ENCODE data around the gene SDK1. TPM values are rescaled to one million over a fixed set of nuclear protein-coding genes. Genes with fewer than 3 reads are reported as not detected.

The SDK1 gene
- total and polyA plus RNA-seq, 10 of the 15 experiments (the other 5 are each of a cell fraction or from before 2014, with no cell fraction given), result 0.14 to 0.33 TPM; not detected in 8

DNA sequence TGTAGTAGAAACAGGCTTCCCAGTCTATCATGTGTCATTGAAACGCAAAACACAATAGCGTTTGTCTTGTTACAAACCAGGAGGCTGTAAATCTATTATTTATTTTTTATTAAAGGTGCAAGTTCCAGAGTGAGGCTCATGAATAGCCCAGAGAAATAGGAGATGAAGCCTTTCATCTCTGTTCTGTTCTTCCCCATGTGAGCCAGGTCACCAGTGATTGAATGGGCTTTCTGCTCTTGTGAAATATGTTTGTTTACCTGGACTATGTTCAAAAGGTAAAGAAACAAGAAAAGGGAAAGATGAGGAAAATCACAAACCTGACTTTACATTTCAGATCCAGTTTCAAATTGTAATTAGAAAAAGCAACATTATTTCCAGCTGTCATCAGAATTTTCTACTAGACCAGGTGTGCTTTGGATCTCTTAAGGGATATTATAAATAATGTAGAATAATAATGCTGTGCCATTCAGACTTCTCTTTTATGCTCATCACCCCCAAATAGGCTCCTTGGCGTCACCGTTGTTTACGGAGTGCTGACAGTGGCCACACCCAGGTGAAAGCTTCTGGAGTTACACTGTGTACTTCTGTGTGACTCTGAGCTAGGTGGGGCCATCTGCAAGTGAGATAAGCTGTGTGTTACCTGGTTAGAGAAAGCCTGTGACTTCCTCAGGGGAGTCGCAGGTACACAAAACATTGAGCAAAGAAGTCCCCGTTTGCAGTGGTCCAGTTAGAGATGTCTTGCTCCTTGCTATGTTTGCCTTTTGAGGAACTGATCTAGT, 274.9 kb downstream of the SDK1 start:
- Histone ChIP-seq H3K27ac (ENCODE audit: control insufficient read depth, insufficient read depth) (no peak overlapping the region), H3K4me3 (no peak overlapping the region), H2AFZ (ENCODE audit: control insufficient read depth, low read depth, low read length) (no peak overlapping the region), H4K20me1 (ENCODE audit: control insufficient read depth, insufficient read depth) (no peaks in the 10 kb centered on the region), H3K4me1 (ENCODE audit: control insufficient read depth, insufficient read depth, low read length) (no peaks in the 10 kb centered on the region), H3K79me2 (ENCODE audit: control insufficient read depth, insufficient read depth, low read length) (no peaks in the 10 kb centered on the region), H3K9me3 (replicated peaks; ENCODE audit: control insufficient read depth, insufficient read depth, low read length) (no peaks in the 10 kb centered on the region; the same call in 2 of the 3 replicates), H3K9ac (ENCODE audit: control insufficient read depth, insufficient read depth, low read length) (no peak overlapping the region), H3K27me3 (replicated peaks in 1 of 2; ENCODE audit: control insufficient read depth in 2 of 2, insufficient read depth in 2 of 2, low read length in 1 of 2) (no peaks in the 10 kb centered on the region), H3K36me3 (ENCODE audit: control insufficient read depth in 2 of 2, insufficient read depth in 2 of 2, low read length in 1 of 2) (no peaks in the 10 kb centered on the region), H3K4me2 (ENCODE audit: control insufficient read depth, insufficient read depth) (no peak overlapping the region)
- WGBS (ENCODE audit: insufficient coverage, insufficient replicate concordance, low lambda C conversion rate, missing lambda C conversion rate), result 53% methylated on average over 7 of the region's 7 CpGs
- intact Hi-C loops (cut with micrococcal nuclease; ENCODE audit: unreplicated experiment) (no loop called here), in situ Hi-C loops (cut with MboI) (no loop called here)
- FAIRE-seq, result no peak
- BruUV-seq (replicated peaks), result no TSS peak
- ATAC-seq, result no peak
- ChIA-PET SMC1A (ENCODE audit: uncharacterized antibody, unreplicated experiment) (no interaction called here), CTCF (no interaction called here), POLR2A (no interaction called here), RAD21 (ENCODE audit: unreplicated experiment) (no interaction called here)
- DNase-seq (ENCODE audit: low read depth, low spot score), result no peak
- TF ChIP-seq FOXM1 (IDR thresholded peaks at IDR 0.05; ENCODE audit: low read depth, low read length), result no peak
- no peak for TF ChIP-seq POU2F2 (IDR thresholded peaks at IDR 0.05; ENCODE audit: borderline replicate concordance, low read depth, low read length)
- no peak for TF ChIP-seq CBFB (IDR thresholded peaks at IDR 0.05; ENCODE audit: low read depth)
- TF ChIP-seq BRCA1 (IDR thresholded peaks at IDR 0.05; ENCODE audit: low read depth, low read length), result no peak
- no peak for TF ChIP-seq NR2C1 (IDR thresholded peaks at IDR 0.05)
- TF ChIP-seq CREM (IDR thresholded peaks at IDR 0.05; ENCODE audit: low read depth), result no peak
- no peak for TF ChIP-seq ASH2L (IDR thresholded peaks at IDR 0.05; ENCODE audit: borderline replicate concordance, low read depth)
- no peak for TF ChIP-seq ZNF274 (IDR thresholded peaks at IDR 0.05; ENCODE audit: insufficient read depth, insufficient read length)
- no peak for TF ChIP-seq ZSCAN29 (IDR thresholded peaks at IDR 0.05)
- TF ChIP-seq STAT1 (conservative IDR thresholded peaks at IDR 0.05), result no peak
- TF ChIP-seq CHD4 (IDR thresholded peaks at IDR 0.05), result no peak
- TF ChIP-seq, protein P1, sequence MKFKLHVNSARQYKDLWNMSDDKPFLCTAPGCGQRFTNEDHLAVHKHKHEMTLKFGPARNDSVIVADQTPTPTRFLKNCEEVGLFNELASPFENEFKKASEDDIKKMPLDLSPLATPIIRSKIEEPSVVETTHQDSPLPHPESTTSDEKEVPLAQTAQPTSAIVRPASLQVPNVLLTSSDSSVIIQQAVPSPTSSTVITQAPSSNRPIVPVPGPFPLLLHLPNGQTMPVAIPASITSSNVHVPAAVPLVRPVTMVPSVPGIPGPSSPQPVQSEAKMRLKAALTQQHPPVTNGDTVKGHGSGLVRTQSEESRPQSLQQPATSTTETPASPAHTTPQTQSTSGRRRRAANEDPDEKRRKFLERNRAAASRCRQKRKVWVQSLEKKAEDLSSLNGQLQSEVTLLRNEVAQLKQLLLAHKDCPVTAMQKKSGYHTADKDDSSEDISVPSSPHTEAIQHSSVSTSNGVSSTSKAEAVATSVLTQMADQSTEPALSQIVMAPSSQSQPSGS (IDR thresholded peaks at IDR 0.05; ENCODE audit: low read length), result no peak
- TF ChIP-seq CREB1 (IDR thresholded peaks at IDR 0.05; ENCODE audit: low read depth), result no peak

Measured in GM12878 (cell line).